Fibroblast of peridontal ligament (primary cell): Measurements from ENCODE around the gene PRKCH.

ENCODE experiments used
- DNase-seq: peaks from one replicate; pipeline ENCODE4 v3.0.0-alpha.2; 2010; ENCODE audit errors: extremely low read depth

PRKCH gene

GRCh38 chr14:61428261-61428660 is 106.9 kb downstream of the PRKCH start:
- no peak for DNase-seq

DNA sequence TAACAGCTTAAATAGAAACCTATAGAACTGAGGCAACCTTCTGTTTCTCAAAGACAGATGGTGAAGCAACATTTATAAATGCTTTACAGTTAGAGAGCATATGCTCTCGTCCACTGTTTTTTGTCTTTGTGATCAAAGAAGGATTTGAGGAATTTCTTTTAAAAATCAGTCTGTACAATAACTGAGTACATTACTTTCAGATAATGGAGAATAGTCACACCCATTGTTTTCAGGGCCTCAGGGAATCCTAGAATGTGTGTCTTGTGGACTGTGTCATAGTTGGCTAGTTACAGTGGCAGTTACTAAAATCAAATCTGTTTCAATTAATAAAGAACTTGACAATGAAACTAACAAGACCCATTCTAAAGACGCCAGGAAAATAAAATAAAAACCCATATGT is 107.9 kb downstream of the PRKCH start:
- no peak for DNase-seq

- no peak for DNase-seq
Measured at GRCh38 chr14:61430066-61430757, 108.8 kb downstream of the PRKCH start.

- no peak for DNase-seq
Measured at GRCh38 chr14:61433169-61433568, 111.8 kb downstream of the PRKCH start.

DNA sequence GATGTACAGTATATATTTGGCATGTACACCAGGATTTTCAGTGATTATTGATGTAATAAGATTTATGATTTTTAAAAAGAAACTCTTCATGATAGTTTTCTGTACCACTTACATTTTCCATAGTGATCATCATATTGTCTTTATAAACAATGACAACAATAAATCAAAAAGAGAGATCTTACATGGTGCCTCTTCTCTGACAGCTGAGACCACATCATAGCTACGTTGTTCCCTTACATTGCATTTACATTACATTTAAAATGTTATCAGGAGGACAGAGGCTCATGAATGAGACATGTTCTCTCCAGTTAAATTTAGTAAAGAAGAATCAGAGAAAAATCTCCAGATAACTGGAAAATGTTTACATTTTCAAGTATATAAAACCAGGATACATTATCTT is 112.4 kb downstream of the PRKCH start:
- no peak for DNase-seq

GRCh38 chr14:61434311-61434710 is 112.9 kb downstream of the PRKCH start:
- DNase-seq, result no peak

DNA sequence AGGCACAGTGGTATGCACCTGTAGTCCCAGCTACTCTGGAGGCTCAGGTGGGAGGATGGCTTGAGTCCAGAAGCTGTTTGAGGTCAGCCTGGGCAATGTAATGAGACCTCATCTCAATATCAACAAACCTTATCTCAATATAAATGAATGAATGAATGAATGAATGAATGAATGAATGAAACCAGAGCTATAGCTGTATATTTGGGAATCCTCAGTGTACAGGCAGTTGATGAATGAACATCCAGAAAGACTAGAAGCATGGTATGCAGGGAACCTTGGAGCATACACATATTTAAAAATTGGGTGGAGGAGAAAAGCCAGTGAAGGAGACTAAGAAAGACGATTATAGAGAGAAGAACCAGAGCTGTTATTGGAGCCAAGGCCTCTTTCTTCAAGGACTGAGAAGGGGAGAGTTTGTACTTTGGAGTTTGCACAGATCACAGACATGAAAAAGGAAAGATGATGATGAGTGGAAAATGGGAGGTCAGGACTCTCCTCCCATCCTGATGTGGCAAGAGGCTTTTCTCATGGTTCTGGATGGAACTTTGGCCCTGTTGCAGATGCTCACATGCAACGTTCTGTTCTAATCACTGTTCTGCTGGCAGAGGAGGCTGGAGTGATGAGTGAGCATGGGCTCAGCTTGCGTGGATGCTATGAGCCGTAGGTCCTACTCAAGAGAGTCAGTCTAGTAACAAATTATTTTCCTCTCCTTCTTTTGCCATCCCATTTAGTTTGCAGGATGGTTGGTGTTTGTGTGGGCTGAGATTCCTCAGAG is 114.4 kb downstream of the PRKCH start:
- DNase-seq, result no peak

GRCh38 chr14:61437381-61437780 is 116.0 kb downstream of the PRKCH start:
- DNase-seq, result no peak

- DNase-seq, result no peak
Measured at GRCh38 chr14:61438036-61438435, 116.7 kb downstream of the PRKCH start.

GRCh38 chr14:61438497-61438859 is 117.1 kb downstream of the PRKCH start:
- DNase-seq, result no peak

DNA sequence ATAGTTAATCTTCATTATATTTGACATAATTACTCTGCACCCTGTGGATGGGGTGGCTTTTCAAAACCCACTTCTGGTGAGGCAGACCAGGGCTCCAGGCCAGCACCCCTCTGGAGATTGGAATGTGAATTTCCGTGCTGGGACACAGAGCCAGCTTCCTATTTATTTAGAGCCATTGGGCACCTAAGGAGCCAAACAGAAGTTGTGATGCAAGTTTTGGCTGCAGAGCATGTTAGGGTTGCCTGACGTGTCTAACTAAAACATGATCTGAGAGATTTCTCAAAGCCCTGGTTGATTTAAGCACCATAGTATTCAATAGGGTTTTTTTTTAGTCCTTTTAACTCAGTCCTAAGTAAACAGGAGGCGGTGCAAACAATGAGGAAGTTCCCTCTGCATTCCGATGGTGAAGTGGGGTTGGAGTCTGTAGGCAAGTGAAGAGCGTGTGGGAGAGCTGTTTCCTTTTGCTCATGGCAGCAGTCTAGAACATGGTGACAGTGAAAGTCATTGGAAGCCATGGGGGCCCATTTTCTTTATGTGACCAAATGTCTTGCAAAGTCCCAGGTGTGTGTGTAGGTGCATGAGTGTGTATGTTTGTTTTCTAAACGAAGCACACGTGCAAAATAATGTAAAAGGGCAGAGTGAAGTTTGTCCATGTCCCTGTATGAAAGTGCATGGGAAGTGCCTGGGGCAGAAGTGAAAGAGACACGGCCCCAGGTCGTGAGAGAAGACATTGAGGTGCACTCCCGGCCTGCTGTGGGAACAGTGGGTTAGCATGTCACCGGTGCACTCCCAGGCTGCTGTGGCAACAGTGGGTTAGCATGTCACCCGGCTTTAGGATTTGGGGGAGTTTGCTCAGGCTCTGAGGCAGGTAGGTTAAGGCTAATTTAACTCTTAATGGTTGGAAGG is 117.7 kb downstream of the PRKCH start:
- DNase-seq, result peak; percentile 41

- DNase-seq, result no peak
Measured at GRCh38 chr14:61439779-61440418, 118.5 kb downstream of the PRKCH start.

DNA sequence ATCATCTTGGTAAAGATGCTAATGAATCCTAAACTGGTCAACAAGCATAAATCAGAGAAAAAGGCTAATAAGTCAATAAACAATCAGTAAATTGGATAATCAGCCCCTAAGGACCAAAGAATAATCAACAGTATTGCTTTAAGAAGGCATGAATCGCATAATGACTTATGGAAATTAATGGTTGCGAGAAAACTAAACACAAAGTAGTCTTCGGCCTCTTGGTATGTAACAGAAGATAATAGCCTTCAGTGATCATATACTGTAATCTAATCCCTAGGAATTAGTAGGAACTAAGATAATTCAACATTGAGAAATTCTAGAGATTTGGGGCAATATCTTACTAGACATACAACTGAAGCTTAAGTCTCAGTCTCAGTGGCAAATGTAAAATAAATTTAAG is 122.1 kb downstream of the PRKCH start:
- DNase-seq, result no peak

DNA sequence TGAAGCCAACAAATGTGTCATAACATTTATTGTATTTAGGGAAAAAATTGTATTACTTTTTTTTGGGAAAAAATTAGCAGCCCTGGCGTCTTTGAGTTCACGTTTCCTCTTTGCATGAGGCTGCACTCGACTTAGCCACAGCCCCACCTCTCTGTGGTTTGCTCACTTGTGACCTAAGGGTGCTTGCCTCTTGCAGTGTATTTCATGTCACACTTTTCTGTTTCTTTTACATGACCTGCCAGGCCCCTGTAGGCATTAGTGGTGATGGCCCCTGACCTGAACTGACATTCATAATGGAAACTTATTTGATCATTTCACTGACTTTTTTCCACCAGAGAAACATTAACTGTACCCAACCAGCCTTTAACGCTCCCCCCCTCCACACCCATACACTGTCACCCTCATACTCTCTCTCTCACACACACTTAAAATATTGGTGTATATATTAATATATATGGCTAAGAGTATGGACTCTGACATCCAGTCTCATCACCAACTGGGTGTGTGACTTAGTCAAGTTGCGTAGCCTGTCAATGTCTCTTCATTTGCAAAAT is 122.9 kb downstream of the PRKCH start:
- no peak for DNase-seq

- DNase-seq, result no peak
Measured at GRCh38 chr14:61451491-61451890, 130.1 kb downstream of the PRKCH start.

GRCh38 chr14:61451891-61452400 is 130.6 kb downstream of the PRKCH start:
- no peak for DNase-seq

GRCh38 chr14:61452452-61452851 is 131.1 kb downstream of the PRKCH start:
- no peak for DNase-seq

DNA sequence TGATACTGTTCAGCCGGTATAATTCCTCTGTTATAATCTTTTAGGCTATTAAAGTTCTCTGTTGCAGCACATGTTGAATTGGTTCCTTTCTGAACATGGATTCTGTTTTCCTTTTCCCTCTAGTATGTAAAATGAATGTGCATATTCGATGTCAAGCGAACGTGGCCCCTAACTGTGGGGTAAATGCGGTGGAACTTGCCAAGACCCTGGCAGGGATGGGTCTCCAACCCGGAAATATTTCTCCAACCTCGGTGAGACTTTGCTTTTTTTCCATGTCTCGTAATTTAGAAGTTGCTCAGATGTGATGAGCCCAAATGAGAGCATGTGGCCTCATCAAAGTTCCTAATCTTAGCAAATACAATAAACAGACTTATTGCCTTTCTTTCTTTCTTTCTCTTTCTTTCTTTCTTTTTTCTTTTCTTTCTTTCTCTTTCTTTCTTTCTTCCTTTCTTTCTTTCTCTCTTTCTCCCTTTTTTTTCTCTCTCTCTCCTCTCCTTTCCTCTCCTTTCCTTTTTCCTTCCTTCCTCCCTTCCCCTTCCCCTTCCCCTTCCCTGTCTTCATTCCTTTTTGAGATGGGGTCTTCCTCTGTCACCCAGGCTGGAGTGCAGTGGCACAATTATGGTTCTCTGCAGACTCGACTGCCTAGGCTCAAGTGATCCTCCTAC is 131.9 kb downstream of the PRKCH start:
- DNase-seq, result no peak

- no peak for DNase-seq
Measured at GRCh38 chr14:61454545-61454944, 133.2 kb downstream of the PRKCH start.

- no peak for DNase-seq
Measured at GRCh38 chr14:61455351-61455750, 134.0 kb downstream of the PRKCH start.

- DNase-seq, result peak; percentile 81
Measured at GRCh38 chr14:61456720-61457119, 135.3 kb downstream of the PRKCH start.
